Aorta (tissue), 5 donors: ENCODE results near the gene SUN5. TPM values are rescaled to one million over a fixed set of nuclear protein-coding genes. Genes with fewer than 3 reads are reported as not detected.
"Not testable (repeated sequence)": the region's sequence is repeated elsewhere in the genome, so short reads cannot be mapped to it uniquely, and the experiment has no call there.

Experiments
- ATAC-seq: fragments of 200-7000 bp; cut with Tn5 transposase; one replicate; pipeline ENCODE4 v1.9.1; 2022; ENCODE audit warnings: moderate library complexity; ENCODE audit not compliant: low FRiP score
- DNase-seq, 2 donors: peaks; one replicate each; pipeline ENCODE4 v3.0.0-alpha.2; 2020
- H3K27ac ChIP-seq, 2 donors: one replicate each; pipeline ENCODE4 v1.5.1; 2013; ENCODE audit warnings: low read length in 2 of 2, mild to moderate bottlenecking in 2 of 2, moderate library complexity in 2 of 2, control low read depth in 1 of 2, inconsistent platforms in 1 of 2, low read depth in 1 of 2
- H3K27me3 ChIP-seq, 2 donors: one replicate each; pipeline ENCODE4 v1.6.1; 2013; ENCODE audit warnings: control low read depth in 1 of 2, low read length in 1 of 2, mild to moderate bottlenecking in 1 of 2, moderate library complexity in 1 of 2; ENCODE audit not compliant: insufficient read depth in 2 of 2, control insufficient read depth in 1 of 2
- H3K36me3 ChIP-seq, 2 donors: one replicate each; pipeline ENCODE4 v1.6.1; 2013; ENCODE audit warnings: control low read depth in 1 of 2, low read length in 1 of 2, mild to moderate bottlenecking in 1 of 2; ENCODE audit not compliant: insufficient read depth in 2 of 2, control insufficient read depth in 1 of 2
- H3K4me1 ChIP-seq, 2 donors: one replicate each; pipeline ENCODE4 v1.6.1; 2013; ENCODE audit warnings: low read length in 2 of 2, control low read depth in 1 of 2, mild to moderate bottlenecking in 1 of 2, moderate library complexity in 1 of 2; ENCODE audit not compliant: insufficient read depth in 2 of 2, control insufficient read depth in 1 of 2
- H3K4me3 ChIP-seq, 2 donors: one replicate each; pipeline ENCODE4 v1.5.1; 2013; ENCODE audit warnings: low read length in 2 of 2, control low read depth in 1 of 2, mild to moderate bottlenecking in 1 of 2
- H3K9me3 ChIP-seq: one replicate; pipeline ENCODE4 v1.6.1; 2013; ENCODE audit warnings: mild to moderate bottlenecking, low read length; ENCODE audit not compliant: control insufficient read depth
- WGBS, 2 donors: extraction: QIAGEN DNeasy Blood & Tissue Kit; methylation state at CpG; one replicate each; pipeline ENCODE4 v1.1.7; 2013; 5-methylcytosine and 5-hydroxymethylcytosine counted together
- intact Hi-C, 2 donors: fragments of 100-400 bp; cut with DNase I; formaldehyde crosslinking; loops; one replicate each; pipeline versions ENCODE4 v1.14.2 to v1.15.0; 2022
- polyA plus RNA-seq, 2 donors: library from polyadenylated mRNA; stranded (reverse); fragments of 200-250 nt; gene quantifications; one replicate each; pipeline ENCODE4 v1.2.3, GENCODE V29; 2013
- total RNA-seq, 2 donors: library from RNA; stranded (reverse); fragmentation: NEBNext Ultra II Directional; extraction: Animal tissue kit (Norgen Biotek cat#: 25700); gene quantifications; one replicate each; pipeline ENCODE4 v1.2.1, GENCODE V29; 2021
- donor health status: healthy with polysubstance abuse.
- donor health status: Bipolar disorder and iron deficiency.
- donor health status: DM: no; HTN: no; CAD: no.
- donor health status: DM: no; HTN: no; CAD: no.
- donor health status: DM: yes; HTN: yes; CAD: no.

SUN5 gene
- total and polyA plus RNA-seq, 4 donors, result not detected

GRCh38 chr20:32965115-32965514, 39.1 kb downstream of the SUN5 start:
- 70 to 79% methylated on average over 8 of the region's 8 CpGs for WGBS, 2 donors
- Histone ChIP-seq H3K4me1 (no peaks in the 10 kb centered on the region), H3K9me3 (no peaks in the 10 kb centered on the region), H3K27ac (no peak overlapping the region), H3K27me3 (no peaks in the 10 kb centered on the region), H3K4me3 (no peak overlapping the region), H3K36me3 (no peaks in the 10 kb centered on the region)
- intact Hi-C loops, result no loop called here
- DNase-seq, result no peak
- no peak for ATAC-seq

- Histone ChIP-seq H3K27ac (no peak overlapping the region), H3K4me3 (no peak overlapping the region), H3K36me3 (no peaks in the 10 kb centered on the region), H3K9me3 (no peaks in the 10 kb centered on the region), H3K4me1 (no peaks in the 10 kb centered on the region), H3K27me3 (no peaks in the 10 kb centered on the region)
- DNase-seq, result peak in 1 of 2 donors; percentile 36
- WGBS, 2 donors, result 85 to 91% methylated on average over 6 of the region's 6 CpGs
- intact Hi-C loops, result no loop called here
- ATAC-seq, result no peak
These were observed 39.7 kb downstream of the SUN5 start for GRCh38 chr20:32964575-32964974.

- Histone ChIP-seq H3K27ac (no peak overlapping the region), H3K27me3 (no peaks in the 10 kb centered on the region), H3K4me3 (no peak overlapping the region), H3K9me3 (peaks cover 1% of the 10 kb centered on the region), H3K4me1 (no peaks in the 10 kb centered on the region), H3K36me3 (no peaks in the 10 kb centered on the region)
- ATAC-seq, result no peak
- peak in 1 of 2 donors; percentile 37 for DNase-seq
- intact Hi-C loops, result no loop called here
- WGBS, 2 donors, result 67 to 71% methylated on average over 5 of the region's 5 CpGs
These were observed 41.1 kb downstream of the SUN5 start for GRCh38 chr20:32963176-32963575.

- 76 to 82% methylated on average over 11 of the region's 11 CpGs for WGBS, 2 donors
- ATAC-seq, H3K4me1 ChIP-seq, H3K27me3 ChIP-seq, H3K9me3 ChIP-seq, intact Hi-C loops, H3K4me3 ChIP-seq, H3K27ac ChIP-seq, H3K36me3 ChIP-seq: not testable (repeated sequence)
- DNase-seq, result peak in 1 of 2 donors; percentile 21
These were observed 41.6 kb downstream of the SUN5 start for GRCh38 chr20:32962646-32963045.

- Histone ChIP-seq H3K27me3 (no peaks in the 10 kb centered on the region), H3K27ac (no peak overlapping the region), H3K9me3 (peaks cover 4% of the 10 kb centered on the region), H3K4me3 (no peak overlapping the region), H3K4me1 (no peaks in the 10 kb centered on the region), H3K36me3 (no peaks in the 10 kb centered on the region)
- DNase-seq (peak in 1 of 2 donors; percentile 55), ATAC-seq (no peak)
- WGBS, 2 donors, result 76 to 86% methylated on average over 5 of the region's 5 CpGs
- intact Hi-C loops, result no loop called here
These were observed 42.2 kb downstream of the SUN5 start for GRCh38 chr20:32962053-32962452.

GRCh38 chr20:32960849-32961731, 43.1 kb downstream of the SUN5 start:
- no peak for DNase-seq
- Histone ChIP-seq H3K27me3 (no peaks in the 10 kb centered on the region), H3K9me3 (peaks cover 4% of the 10 kb centered on the region), H3K36me3 (no peaks in the 10 kb centered on the region), H3K27ac (no peak overlapping the region), H3K4me3 (no peak overlapping the region), H3K4me1 (no peaks in the 10 kb centered on the region)
- ATAC-seq, result no peak
- WGBS, 2 donors, result 80 to 85% methylated on average over 27 to 28 of the region's 28 CpGs
- intact Hi-C loops, result no loop called here

GRCh38 chr20:32960222-32960518, 44.1 kb downstream of the SUN5 start:
- Histone ChIP-seq H3K4me3 (no peak overlapping the region), H3K9me3 (peaks cover 4% of the 10 kb centered on the region), H3K4me1 (no peaks in the 10 kb centered on the region), H3K36me3 (no peaks in the 10 kb centered on the region), H3K27me3 (no peaks in the 10 kb centered on the region), H3K27ac (no peak overlapping the region)
- ATAC-seq, result no peak
- intact Hi-C loops, result no loop called here
- no peak for DNase-seq

- H3K27ac ChIP-seq, result no peak overlapping the region
- DNase-seq (no peak), ATAC-seq (no peak)
- intact Hi-C loops, result no loop called here
- H3K4me1 ChIP-seq, result no peaks in the 10 kb centered on the region
- peaks cover 4% of the 10 kb centered on the region for H3K9me3 ChIP-seq
- WGBS, 2 donors, result 86 to 88% methylated on average over 14 of the region's 14 CpGs
- no peak overlapping the region for H3K4me3 ChIP-seq
- no peaks in the 10 kb centered on the region for H3K27me3 ChIP-seq
- H3K36me3 ChIP-seq, result no peaks in the 10 kb centered on the region
These were observed 44.6 kb downstream of the SUN5 start for GRCh38 chr20:32959351-32960221.

- H3K27ac ChIP-seq, result no peak overlapping the region
- intact Hi-C loops, result no loop called here
- peaks cover 8% of the 10 kb centered on the region for H3K9me3 ChIP-seq
- no peak overlapping the region for H3K4me3 ChIP-seq
- no peaks in the 10 kb centered on the region for H3K36me3 ChIP-seq
- ATAC-seq (no peak), DNase-seq (no peak)
- H3K4me1 ChIP-seq, result no peaks in the 10 kb centered on the region
- no peaks in the 10 kb centered on the region for H3K27me3 ChIP-seq
These were observed 45.7 kb downstream of the SUN5 start for GRCh38 chr20:32958574-32958973.
